GDM1 (cell line): ENCODE results near the gene UVRAG.

Source experiments
- DNase-seq: peaks from one replicate; lab custom pipeline; 2025; lab: John Stamatoyannopoulos, UW

The UVRAG gene

DNA sequence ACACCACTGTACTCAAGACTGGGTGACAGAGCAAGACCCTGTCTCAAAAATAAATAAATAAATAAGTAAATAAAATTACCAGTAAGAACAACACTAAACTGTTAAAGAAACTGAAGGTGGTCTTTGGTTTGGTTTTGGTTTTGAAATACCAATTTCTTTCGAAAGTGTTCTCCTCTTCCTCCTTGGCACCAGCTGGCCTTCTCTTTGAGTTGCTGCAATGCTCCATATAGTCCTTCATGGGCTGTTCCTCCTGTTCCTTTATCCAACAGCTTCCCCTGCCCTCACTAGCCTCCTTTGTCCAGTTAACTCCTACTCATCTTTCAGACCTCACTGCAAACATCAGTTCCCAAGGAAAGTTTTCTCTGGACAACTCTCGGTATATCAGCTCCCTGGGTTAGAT, 5.0 kb upstream of the UVRAG start:
- DNase-seq: no peak

DNA sequence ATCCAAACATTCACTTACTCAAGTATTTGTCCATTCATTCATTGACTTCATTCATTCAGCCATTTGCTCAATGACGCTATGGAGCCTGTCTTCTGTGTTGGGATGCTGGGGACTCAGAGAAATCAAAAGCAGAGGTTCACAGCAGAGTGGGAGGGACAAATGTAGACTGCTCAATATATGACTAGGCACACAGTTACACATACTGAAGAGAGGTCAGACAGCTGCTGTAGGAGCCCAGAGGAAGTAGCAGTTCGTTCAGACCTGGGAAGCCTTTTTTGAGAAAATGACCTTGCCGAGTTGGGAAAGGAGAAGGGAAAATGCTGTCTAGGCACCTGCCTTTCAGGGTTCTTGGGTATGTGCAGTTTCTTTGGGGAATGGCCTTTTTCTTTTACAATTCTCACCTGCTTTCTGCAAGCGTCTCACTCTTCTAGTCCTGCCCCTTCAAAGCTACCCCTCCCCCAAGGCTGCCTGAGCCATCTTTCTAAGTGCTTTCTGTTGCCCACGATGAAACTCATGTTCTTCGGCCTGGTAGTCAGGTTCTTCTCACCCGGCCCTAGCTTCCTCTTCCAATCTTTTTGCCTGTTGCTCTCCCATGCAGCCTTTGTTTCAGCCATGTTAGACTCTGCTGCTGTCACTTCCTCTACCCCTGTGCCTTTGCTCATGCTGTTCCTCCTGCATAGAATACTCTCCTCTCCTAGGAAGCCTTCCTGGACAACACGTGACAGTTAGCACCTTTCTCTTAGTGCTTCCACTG, 4.2 kb upstream of the UVRAG start:
- DNase-seq: no peak

DNA sequence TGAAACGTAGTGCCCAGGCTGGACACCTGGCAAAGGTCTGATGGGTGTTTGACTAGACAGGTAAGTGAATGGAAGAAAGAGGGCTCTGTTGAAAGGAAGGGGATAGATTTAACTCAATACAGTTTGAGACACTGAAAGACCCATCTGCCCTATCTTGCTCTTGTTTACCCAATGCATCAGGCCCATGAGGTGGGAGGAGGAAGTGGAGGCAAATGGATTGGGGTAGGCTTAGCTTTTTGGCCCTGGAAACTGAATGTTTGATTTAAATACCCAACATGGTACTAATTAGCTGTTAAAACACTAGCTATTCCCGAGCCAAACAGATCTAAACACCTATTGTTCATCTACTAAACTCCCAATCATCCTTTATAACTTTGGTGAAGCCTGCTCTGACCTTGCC, 3.5 kb upstream of the UVRAG start:
- DNase-seq: no peak

DNA sequence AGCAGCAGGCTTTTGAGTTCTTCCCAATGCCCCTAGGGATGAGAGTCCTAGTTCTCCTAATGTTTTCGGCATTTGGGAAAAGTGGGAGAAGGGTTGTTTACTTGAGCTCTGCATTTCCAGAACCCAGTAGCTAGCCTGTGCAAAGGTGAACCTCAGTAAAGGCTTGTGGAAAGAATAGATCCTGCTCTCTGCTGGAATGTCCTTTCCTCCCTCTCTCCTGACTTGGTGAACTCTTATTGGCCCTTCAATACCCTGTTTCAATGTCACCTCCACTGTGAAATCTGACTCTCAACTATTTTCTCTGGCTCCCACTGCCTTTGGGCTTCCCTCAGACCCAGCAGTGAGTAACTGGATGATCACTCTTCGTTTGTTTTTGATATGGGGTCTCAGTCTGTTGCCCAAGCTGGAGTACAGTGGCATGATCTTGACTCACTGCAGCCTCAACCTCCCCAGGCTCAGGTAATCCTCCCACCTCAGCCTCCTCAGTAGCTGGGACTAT, 2.4 kb upstream of the UVRAG start:
- DNase-seq: no peak

DNA sequence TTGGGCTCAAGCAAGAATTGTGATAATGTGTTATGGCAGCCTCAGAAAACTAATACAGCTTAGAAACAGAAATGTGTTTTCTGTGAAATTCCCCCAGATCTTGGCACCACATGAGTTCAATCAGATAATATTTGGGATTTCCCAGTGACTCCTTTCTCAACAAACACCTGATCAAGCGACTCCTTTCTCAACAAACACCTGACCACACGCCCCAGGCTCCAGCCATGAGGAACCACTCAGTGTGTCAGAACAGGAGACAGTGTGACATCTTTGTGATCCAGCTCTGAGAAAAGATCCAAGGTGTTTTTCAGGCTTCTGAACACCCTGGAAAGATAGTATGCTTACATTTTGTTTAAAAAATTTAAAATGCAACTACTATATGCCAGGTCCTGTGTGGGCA, 1.9 kb upstream of the UVRAG start:
- no peak for DNase-seq

DNA sequence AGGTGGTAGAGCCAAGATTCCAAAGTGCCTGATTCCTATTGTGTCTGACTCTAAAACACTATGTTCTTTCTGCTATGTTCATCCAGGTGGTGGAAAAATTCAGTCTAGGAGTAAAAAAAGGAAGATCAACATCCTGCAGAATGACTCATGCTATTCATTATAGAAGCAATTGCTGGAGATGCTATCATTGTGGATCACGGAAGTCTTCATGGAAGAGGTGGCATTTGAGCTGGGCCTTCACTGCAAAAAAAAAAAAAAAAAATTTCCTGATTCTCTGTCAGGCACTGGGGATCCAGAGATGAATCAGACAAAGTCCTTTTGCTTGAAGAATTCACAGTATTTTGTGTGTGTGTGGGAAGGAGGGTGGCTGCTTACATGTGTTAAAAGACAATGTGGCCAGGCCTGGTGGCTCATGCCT, 1.4 kb upstream of the UVRAG start:
- no peak for DNase-seq

DNA sequence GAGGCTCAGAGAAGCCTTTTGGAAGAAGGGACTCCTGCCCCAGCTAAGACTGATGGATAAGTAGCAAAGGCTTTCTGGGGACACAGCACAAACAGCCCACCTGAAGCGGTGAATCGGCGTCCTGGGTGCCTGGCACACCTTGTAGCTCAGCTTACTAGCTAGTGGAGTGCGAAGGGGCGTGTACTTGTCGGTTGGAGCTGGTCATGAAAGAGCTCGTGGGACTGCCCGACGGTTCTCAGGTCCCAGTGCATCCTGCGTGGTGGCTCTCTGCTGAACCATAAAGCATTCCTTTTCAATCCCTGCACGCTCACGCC, 690 bp upstream of the UVRAG start:
- DNase-seq: no peak

DNA sequence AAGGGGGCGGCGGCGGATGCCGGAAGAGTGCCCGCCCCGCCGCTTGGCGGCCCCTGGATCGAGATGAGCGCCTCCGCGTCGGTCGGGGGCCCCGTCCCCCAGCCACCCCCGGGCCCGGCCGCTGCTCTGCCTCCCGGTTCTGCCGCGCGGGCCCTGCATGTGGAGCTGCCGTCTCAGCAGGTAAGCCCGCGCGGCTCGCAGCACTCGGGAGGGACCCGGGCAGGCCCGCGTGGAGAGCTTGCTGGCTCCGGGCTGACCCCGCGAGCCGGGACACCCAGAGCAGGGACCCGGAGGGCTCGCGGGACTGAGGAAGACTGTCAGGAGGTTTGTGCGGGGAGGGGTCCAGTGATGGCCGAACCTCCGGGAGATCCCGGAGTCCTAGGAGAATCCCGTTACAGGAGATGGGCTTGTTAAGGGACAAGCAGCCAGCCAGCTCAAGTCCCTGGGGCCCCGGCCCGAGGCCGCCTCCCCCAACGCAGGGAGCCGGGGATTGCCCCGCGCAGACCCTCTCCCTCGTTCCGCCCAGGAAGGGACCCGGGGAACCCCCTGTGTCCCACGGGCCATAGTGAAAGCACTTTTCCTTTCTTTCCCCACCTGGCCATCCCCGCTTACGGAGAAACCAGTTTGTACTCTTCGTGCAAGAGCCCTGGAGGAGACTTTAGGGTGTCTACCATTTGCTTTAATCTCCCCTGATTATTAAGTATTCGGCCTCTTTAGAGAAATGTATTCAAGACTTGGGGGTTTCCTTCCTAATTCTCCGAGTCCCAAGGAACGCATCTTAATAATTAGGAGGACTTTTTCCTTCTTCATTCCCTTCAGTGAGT, 547 bp downstream of the UVRAG start:
- DNase-seq: no peak

DNA sequence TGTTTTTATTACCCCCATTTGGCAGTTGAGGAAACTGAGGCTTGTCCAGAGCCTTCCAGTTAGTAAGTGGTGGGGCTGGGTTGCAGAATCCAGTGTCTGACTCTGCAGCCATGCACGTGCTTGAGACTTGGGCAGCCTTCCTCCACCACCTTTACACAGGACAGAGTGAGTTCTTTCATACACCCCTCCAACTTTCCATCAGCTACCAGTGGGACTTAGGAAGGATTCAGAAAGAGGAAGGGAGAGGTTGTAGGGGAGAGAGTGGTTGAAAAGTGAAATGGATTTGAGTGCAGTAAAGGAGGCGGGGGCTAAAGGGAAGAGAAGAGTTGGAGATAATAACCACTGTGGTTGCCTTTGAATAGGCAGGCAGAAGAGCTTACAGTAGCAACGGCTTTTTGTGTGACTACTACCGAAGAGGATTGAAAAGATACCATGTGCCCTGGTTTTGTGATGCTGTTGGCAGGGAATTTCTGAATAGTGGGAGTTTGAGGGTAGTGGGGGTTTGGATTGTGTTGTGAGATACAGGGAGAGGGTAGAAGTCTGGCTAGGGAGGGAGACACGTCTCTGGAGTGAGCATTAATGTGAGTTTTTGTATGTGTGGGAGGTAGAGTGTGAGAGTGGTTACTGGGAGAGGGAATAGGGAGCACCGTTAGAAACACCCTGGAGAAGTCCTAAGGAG, 1.7 kb downstream of the UVRAG start:
- peak; percentile 15 for DNase-seq

DNA sequence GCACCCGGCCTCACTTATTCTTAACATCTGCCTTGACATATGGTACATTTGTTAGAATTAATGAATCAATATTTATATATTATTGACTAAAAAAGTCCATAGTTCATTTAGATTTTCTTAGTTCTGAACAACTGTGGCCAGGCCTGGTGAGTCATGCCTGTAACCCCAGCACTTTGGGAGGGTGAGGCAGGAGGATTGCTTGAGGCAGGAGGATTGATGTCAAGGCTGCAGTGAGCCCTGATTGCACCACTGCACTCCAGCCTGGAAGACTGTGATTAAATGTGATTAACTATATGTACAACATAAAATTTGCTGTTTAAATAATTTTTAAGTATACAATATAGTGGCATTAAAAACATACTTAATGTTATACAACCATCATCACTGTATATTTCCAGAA, 5.6 kb downstream of the UVRAG start:
- no peak for DNase-seq

DNA sequence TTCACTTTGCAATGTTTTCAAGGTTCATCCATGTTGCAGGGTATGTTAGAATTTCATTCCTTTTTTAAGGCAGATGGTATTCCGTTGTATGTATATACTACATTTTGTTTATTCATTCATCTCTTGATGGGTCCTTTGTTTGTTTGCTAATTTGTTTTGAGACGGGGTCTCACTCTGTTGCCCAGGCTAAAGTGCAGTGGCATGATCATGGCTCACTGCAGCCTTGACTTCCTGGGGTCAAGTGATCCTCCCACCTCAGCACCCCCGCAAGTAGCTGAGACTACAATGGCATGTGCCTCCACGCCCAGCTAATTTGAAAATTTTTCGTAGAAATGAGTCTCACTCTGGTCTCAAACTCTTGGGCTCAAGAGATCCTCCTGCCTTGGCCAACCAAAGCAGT, 6.2 kb downstream of the UVRAG start:
- no peak for DNase-seq

DNA sequence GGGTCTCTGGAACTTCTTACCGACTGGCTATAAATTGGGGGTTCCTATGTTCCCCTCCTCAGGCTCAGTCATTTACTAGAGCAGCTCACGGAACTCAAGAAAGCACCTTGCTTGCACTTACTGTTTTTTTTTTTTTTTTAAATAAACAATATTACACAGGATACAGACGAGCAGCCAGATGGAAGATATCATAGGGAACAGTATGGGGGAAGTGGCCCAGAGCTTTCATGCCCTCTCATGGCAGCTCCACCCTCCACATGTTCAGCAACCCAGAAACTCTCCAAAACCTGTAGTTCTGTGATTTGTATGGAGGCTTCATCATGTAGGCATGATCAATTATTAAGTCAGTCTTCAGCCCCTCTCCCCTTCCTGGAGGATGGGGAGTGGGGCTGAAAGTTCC, 7.5 kb downstream of the UVRAG start:
- DNase-seq: no peak

DNA sequence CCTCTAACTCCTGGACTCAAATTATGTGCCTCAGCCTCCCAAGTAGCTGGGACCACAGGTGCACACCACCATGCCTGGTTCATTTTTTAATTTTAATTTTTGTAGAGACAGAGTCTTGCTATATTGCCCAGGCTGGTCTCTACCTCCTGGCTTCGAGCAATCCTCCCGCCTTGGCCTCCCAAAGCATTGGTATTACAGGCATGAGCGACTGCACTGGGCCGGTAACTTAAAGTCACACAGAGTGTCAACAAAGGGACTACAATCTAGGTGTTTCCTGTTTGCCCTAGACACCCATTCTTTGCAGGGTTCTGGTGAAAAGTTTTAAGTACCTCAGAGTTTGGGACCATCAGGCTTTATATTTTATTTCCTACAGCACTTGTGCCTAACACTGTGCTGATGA, 8.4 kb downstream of the UVRAG start:
- no peak for DNase-seq

DNA sequence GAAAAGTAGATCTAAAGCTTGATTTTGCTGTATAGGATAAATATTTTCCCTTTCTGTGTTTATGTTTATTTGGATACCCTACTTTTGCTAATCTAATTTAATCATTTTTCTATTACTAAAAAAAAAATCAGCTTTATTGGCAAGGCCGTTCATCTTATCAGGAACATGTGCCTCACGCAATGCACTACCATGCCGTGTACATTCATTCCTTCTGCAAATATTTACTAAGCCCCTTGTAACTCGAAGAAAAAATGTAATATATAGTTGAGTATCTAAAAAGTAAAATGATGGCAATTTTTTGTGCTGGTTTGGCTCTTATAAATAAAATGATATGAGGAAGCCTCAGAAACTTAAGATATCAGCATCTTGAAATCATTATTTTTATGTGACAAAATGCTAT, 8.9 kb downstream of the UVRAG start:
- no peak for DNase-seq

DNA sequence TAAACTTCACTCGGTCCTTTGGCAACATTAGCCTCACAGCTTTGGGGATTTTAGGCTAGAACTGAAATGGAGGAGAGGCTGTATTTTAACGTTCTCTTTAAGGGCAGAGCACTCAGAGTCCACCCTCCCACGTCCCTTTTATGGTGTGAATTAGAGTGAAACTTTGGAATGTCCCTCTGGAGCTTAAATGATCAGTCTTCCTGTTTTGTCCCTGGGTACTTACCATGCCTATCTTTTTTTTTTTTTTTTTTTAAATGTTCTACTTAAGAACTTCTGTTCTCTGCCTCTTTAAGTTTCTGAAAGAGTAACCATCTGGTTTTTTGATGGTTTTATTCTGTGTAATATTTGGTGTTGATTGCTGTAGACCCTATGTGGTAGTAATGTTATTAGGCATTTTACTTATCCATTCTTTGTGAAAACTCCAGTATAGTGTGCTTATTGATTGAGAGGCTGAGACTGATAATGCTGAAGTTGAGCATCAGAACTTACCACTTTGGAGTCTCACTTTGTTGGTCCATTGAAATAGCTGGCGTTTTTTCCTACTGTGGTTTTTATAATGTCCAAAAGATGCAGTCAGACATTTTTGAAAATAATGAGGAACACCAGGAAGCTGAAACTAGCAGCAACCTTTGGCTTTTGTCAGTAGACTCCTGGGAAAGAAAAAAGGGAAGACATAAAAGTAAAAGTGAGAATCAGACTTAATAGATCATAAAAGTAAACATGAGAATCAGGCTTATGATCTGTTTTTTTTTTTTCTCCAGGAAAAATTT, 11.6 kb downstream of the UVRAG start:
- DNase-seq: no peak

DNA sequence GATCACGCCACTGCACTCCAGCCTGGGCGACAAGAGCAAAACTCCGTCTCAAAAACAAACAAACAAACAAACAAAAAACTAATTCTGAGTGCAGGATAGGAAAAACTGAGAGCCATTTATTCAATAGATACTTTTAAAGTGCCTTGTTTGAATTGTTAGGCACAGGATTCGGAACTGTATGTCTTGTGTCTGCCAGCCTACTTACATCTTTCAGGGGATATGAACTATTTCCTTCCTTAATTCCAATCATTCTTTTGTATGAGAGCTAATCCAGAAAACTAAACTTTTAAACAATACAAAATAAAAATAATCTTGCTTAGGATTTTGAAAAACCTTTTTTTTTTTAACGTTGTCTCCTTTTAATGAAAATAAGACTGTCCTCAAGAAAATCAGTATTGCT, 12.6 kb downstream of the UVRAG start:
- no peak for DNase-seq

DNA sequence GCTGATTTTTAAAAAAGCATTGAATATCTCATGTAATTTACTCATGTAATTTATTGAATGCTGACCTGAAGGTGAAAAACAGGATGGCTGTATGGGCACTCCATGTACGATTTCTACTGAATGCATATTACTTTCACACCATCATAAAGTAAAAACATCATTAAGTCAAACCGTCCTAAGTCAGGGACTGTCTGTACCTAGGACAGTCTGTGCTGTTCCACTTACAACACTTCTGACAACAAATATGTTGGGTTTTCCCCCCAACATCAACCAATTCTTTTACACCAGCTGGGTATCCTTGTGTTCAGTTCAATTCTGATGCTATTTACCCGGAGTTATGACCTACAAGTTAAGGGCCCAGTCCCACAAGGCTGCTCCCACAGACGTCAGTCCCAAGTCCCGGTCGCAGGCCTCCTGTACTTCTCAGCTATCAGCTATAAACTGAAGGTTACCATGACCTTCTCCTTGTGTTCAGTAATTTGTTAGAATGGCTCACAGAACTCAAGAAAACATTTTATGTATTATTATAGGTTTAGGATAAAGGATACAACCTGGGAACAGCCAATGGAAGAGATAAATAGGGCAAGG, 17.0 kb downstream of the UVRAG start:
- no peak for DNase-seq

DNA sequence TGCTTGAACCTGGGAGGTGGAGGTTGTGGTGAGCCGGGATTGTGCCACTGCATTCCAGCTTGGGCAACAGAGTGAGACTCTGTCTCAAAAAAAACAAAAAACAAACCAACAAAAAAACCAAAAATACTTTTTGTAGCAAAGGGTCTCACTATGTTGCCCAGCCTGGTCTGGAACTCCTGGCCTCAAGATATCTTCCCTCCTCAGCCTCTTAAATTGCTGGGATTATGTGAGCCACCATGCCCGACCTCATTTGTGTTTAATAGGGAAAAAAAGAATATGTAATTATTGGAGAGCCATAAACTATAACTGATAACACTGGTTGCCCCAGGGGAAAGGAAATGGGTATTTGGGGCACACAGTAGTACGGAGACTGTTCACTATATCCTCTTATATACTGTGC, 19.7 kb downstream of the UVRAG start:
- DNase-seq: no peak

DNA sequence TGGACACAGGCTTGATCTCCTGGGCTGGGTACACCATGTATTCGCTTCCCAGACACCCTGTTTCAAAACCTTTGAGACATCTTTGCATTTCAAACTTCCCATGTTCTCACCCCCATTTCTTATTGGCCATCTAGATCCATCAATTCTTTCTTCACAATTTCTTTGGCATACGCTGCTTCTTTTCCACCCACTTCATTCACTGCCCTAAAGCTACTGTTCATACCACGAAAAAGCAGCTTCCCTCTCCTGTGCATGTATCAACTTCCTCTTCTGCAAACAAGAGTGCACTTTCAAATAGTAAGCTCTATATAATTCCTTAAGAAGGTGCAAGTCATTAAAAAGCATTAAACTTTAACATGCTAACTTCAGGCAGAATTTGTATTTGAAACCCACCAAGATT, 21.4 kb downstream of the UVRAG start:
- DNase-seq: no peak

DNA sequence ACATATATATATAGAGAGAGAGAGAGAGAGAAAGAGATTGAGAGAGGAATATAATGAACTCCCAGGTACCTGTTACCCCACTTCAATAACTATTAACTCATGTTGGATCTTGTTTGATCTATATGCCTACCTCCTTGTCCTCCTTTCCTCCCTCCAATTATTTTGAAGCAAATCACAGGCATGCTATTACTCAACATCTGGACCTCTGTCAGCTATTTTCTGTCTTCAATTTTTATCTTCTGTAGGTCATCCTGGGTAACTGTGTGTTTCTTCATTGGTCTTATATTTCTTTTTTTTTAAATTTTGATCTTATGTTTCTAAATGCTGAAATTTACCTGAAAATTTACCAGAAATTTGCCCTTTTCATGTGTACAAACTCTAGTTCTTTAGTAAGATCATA, 24.8 kb downstream of the UVRAG start:
- no peak for DNase-seq

DNA sequence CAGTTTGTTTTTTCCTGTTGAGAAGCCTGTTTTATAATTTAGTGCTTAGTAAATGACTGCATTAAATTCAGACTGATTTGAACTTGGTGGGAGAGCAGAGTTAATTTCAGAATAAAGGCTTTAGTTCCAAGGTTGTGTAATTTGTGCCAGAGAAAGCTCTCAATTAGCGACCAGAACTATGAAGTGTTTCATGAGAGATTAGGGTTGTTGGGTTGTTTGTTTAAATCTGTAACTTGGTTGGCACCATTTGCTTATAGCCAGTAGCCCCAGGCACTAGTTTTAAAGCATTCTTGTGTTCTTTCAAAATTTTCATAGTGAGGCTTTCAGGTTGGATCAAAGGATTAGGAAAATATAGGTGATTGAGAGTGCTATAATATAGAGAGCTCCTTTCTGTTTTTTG, 25.5 kb downstream of the UVRAG start:
- no peak for DNase-seq

DNA sequence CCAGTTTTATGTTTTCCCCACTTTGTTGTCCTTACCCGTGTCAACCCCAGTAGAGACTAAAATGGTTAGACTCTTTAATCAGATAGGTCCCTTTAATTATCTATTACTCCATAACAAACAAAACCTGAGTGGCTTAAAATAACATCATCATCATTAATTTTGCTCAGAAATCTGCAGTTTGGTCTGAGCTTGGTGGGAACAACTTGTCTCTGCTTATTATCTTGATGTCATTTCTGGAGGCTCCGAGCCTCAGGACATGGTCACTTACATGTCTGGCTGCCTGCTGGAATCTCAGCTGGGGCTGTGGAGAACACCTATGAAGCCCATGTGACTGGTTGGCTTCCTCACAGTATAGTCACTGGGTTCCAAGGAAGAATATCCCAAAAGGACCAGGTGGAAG, 26.7 kb downstream of the UVRAG start:
- no peak for DNase-seq
